Measurements from ENCODE around the gene EIF2D.

EIF2D gene

DNA sequence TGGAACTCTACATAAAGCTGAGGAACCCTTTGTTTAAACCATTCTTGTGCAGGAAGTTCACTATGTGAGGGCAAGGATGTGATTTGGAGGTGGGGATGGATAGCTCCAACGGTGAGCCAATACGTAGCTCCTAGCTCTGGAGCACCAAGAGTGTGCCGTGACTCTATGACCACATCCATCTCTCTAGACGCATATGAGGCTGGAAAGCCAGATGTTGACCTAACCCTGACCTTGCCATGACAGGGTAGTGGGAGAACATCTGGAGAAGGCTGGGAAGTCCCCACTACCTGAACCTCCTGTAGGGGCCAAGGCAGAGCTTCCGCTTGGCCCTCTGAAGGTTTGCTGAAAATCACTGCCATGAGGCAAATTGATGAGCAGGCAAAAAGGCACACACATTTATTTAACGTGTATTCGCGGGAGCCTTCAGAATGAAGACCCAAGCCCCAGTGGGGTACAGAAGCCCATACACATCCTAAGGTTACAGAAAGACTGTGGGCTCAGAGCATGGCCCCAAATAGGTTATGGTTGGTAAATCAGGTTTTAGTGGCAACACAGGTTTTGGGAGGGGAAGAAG lies 43.4 kb downstream of the EIF2D start:
- no peak for DNase-seq

DNA sequence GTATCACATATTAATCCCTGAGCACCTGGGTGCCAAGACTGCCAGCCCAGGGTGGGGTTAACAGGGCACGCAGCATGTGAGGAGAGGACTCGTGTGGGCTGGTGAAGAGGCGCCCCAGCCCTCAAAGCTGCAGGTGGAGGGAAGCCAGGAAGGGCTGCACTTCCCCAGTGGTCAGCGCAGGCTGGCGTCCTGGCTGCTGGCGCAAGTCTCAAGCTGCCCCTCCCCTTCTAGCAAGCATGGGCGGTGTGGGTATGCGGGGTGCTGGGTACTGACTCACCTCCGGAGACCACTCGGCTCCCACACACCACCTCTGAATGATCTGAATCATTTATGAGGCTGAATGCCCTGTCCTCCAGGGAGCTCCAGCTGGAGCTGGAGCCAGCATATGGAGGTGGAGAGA lies 44.0 kb downstream of the EIF2D start:
- no peak for DNase-seq

- DNase-seq: no peak
Measured at GRCh38 chr1:206566999-206567398, 45.3 kb downstream of the EIF2D start.

- DNase-seq: no peak
Measured at GRCh38 chr1:206565995-206566394, 46.3 kb downstream of the EIF2D start.

- no peak for DNase-seq
Measured at GRCh38 chr1:206563367-206564207, 48.7 kb downstream of the EIF2D start.

DNA sequence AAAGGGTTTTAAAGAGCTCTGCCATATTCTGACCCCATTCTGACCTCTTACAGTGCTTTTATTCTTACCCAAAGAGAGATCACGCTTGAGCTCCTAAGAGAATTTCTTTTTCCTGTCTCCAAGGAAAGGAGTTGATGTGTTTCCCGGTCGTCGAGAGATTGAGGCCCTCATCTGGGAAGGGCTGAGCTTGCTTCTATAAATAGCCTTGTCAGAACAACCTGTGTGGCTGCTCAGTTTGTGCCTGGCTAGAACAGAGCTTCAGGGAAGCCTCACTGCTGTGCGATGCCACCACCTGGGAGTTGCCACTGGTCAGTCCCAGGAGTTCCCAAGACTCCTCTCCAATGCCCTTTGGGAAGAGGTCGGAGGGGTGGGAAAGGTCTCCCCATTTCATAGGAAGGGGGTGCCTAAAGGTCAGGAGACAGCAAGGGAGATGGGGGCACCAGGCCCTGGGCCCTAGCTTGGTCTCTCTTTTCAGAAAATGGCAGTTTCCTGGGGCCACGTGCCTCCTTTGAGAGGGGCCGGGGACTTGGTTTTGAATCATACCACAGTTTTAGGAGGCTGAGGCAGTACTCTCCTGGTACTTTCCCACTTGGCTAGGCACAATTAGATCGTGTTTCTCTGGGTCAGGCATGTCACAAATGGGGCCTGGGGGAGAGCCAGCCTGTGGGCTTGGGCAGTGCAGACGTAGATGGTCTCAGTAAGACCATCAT lies 52.1 kb downstream of the EIF2D start:
- no peak for DNase-seq

GRCh38 chr1:206559672-206559995 lies 52.6 kb downstream of the EIF2D start:
- DNase-seq: no peak

DNA sequence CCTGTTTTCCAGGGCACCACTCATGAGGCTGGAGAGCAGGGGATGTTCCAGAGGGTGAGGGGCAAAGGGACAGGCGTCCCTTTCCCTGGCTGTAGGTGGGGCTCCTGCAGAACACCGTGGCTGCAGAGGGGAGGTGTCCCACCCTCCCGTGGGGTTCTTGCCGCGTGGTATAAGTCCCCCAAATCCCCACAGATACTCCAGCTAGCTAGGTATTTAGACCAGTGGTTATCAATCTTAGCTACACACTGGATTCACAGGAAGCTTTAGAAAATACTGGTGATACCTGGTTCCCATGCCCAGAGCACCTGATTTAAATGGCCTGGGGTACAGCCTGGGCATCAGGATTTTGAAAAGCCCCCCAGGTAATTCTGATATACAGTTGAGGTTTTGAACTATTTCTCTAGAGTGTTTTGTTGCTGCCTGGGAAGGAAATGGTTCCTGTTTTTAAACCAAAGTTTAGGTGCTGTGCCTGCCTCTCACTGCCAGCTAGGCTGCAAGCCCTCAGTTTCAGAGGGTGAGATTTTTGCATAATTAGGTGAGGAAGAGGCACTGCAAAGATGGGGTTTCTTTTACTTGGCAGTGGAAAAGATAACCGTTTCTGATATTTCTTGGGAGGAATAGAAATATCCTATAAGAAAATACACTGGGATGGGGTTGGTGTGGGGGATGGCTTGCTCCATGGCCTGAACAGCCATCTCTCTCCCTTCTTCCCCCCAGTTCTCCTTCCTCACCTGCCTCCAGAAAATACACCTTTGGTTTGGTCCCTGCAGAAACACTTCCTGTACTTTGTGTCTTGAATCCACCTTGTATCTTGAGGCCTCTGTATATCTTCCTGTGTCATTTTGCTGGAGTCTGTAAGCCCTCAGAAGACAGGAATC lies 53.2 kb downstream of the EIF2D start:
- DNase-seq: no peak

- DNase-seq: no peak
Measured at GRCh38 chr1:206557636-206558473, 54.4 kb downstream of the EIF2D start.

GRCh38 chr1:206556750-206557635 lies 55.3 kb downstream of the EIF2D start:
- peak; percentile 31 to 55 for DNase-seq

DNA sequence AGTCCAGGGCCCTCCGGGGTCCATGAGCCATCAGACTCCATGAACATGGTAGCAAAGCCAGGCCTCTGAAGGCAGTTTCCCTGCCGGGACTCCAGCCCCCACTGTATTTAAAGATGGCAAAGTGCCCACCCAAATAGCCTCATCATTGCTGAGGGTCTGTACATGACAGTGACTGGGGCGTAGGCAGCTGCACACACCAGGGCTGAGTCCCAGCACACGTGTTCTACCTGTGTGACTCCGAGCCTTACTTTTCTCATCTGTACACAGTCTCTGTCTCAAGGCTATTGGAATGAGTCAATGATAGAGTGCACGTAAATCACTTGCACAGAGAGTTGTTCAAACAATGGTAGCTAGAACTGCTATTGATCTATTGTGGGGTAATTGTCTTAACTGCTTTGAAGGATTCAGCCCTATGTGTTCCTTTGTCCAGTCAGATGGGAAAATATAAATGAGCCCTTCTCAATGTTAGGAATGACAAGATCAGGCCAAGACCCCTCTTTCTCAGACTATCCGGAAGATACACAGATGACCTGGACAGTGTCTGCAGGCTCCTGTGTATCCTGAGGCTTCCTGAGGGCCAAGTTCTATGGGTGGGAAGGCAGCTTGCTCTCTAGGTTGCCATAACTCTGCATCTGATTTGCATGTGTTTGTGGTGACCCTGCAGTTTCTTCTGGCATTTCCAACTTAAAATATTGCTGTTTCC lies 56.1 kb downstream of the EIF2D start:
- DNase-seq: no peak

- DNase-seq: no peak
Measured at GRCh38 chr1:206555473-206555935, 56.8 kb downstream of the EIF2D start.

- DNase-seq: no peak
Measured at GRCh38 chr1:206554701-206555472, 57.4 kb downstream of the EIF2D start.

DNA sequence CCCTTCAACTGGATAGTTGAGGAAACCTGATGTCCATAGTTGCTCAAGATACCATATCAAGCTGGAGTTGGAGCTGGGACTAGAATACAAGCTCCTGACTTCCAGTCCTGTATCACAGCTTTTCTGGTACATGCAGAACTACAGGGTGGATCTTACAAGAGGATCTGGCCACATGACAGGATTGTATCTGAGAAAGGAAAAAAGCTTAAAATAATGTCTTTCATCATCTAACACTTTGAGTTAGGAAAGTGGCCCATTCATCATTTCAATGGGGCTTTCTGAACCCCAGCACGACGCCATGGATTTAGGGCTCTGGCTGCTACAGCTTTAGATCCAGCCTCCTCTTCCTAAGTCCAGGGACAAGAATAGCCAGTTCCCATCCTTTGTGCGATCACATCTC lies 58.1 kb downstream of the EIF2D start:
- DNase-seq: no peak

DNA sequence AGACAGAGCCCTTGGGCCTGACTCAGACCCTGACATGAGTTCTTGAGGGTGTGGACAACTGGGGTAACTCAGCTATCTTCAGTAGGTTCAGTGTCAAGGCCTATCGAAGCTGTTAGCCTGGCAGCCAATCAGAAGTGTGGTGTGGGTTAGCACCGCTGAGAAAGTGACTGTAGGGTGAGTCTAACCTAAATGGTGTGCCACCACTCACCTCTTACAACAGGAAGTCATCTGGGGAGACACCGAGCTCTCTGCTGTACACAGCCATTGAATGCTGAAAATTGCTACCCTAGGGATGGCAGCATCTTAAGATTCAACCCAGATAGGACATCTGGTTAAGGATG lies 60.3 kb downstream of the EIF2D start:
- no peak for DNase-seq

DNA sequence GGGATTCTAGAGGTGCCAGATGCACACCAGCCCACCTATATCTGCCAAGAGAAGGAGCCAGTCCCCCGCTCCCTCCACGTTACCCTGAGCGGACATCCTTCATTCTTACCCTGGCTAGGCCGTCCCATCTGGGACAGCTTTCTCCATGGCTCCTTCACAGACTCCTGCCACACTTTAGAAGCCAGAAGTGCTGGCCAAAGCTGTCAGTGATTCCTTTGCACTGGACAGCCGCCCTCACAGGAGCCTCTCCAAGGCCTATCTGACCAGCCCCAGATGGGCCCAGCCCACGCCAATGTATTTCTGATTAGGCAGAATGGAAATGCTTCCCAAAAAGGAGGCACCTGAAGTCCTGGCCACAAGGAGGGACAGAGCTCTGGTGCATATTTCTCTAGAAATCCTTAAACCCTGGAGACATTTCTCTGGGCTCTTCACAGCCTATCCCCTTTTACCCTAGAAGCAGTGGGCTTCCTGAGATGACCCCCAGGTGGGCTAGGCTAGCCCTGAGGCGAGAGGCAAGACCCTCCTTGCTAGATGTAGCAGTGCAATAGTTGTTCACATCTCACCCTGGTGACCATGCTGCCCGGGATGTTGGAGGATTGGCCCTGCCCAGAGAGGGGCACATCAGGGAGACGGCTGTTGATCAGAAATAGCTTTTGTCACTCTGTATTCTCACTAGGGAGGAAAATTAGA lies 60.8 kb downstream of the EIF2D start:
- no peak for DNase-seq

- no peak for DNase-seq
Measured at GRCh38 chr1:206550446-206550845, 61.8 kb downstream of the EIF2D start.

GRCh38 chr1:206547104-206547503 lies 65.2 kb downstream of the EIF2D start:
- no peak for DNase-seq

GRCh38 chr1:206545351-206545750 lies 66.9 kb downstream of the EIF2D start:
- no peak for DNase-seq

All from NCI-H524 (cell line).